Cerebellar cortex (tissue), 1 donor: ENCODE measurements around the gene FES.
A peak's percentile ranks its signal among the peaks of the same experiment; 100 is the strongest.

Experiments
- DNase-seq: peaks from one replicate; pipeline ENCODE4 v3.0.0-alpha.2; 2015; ENCODE audit warnings: low spot score

The FES gene

GRCh38 chr15:90931575-90931827, 47.2 kb downstream of the FES start:
- DNase-seq: no peak

GRCh38 chr15:90931828-90932659, 47.7 kb downstream of the FES start, which contains the start of gene HDDC3:
HDDC3 (minus strand) TSS chr15:90932549; CDS start chr15:90932540, 9 bp downstream.
- DNase-seq: peak; percentile 90

GRCh38 chr15:90932660-90932991, 48.3 kb downstream of the FES start:
- DNase-seq: no peak

DNA sequence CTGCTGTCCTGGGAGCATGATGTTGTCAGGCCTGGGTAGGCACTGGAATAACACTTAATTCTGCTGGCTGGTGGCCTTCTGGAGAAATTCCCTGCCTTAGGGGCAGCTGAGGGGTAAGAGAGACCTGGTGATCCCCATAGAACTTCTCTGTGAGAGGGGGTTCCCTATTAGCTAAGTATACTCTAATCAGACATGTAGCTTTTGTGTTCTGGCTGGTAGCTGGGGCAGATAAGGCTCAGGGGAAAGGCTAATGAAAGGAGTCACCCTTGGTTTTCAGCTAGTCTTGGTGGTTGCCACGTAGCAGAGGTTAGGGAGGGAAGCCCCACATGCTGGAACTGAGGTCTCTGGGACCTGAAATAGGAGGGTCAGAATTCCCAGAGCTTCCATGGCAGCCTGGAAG, 49.0 kb downstream of the FES start:
- DNase-seq: no peak

DNA sequence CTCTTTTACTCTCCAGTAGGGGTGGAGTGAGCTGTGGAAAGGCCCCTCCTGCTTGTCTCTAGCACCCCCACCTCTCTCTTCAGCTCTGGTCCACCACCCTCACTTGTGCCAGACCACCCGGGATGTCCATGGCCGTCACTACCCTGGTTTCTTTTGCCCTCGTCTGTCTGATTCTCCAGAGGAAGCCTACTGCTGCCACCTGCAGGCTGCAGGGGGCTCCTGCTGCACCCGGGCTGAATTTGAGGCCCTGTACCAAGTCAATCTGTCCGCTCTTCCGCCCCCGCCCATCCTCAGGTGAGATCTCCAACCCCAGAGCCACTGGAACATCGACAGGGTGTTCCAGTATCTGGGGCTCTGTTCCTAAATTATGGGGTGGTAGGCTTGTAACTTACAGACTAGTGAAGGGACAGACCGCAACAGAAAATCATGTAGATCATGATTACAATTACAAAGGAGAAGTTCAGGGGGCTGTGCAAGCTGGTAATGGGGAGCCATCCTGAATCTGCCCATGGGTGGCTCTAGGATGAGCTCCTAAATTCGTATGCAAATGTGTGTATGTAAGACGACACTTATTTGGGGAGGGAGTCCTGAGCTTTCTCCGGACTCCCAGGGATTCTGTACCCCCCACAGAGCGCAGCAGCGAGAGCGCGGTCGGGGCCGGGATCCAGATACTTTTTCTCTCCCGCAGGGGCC, 50.1 kb downstream of the FES start:
- peak; percentile 93 for DNase-seq

- DNase-seq: peak; percentile 95
Measured at GRCh38 chr15:90934949-90935751, 50.8 kb downstream of the FES start, which contains the start of gene UNC45A. UNC45A (plus strand) TSS chr15:90935285; CDS start chr15:90935325, 40 bp downstream.

DNA sequence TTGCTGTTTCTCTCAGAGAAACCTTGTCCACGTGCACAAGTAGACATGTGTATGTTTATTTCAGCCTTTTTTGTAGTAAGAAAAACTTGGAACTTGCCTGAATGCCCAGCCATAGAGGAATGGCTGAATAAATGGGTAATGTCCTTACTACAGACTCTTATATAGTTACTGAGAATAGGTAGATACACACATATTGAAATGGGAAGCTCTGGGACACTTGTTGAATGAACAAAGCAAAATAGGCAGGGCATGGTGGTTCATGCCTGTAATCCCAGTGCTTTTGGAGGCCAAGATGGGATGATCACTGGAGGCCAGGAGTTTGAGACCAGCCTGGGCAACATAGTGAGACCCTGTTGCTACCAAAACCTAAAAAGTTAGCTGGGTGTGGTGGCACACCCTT, 52.5 kb downstream of the FES start:
- DNase-seq: no peak

DNA sequence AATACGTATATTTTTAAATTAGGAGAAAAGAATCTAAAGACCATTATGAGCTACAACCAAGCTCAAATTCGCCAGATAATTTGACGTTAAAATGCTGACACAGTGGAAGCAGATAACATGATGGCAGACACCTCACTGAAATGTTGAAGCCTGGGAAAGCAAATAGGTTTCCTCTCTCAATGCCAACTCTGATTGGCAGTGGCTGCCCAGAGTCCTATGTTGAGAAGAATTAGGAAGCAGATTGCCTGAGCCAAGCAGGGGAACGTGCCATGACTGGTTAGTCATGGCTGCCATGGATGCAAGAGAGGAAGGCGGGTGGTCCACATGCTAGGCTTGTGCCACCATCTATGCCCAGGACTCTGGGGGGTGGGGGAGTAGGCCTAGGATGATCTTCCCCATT, 54.0 kb downstream of the FES start:
- DNase-seq: no peak

DNA sequence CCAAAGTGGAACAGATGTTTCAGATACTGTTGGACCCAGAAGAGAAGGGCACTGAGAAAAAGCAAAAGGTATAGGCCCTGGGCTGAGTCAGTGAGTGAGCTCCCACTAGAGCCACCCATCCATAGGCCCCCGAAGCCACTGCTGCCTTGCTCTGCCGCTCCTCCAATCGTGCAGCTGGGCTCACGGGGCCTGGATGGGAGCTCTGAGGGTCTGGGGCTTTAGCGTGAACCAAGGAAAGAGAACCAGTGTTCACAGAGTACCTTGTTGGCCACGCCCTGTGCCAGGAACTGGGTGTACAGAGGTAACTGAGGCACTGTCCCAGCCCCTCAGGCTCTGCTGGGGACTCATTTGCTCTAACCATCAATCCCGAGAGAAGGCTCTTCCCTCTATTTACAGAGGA, 55.5 kb downstream of the FES start:
- DNase-seq: no peak

GRCh38 chr15:90941038-90941437, 56.7 kb downstream of the FES start:
- no peak for DNase-seq

DNA sequence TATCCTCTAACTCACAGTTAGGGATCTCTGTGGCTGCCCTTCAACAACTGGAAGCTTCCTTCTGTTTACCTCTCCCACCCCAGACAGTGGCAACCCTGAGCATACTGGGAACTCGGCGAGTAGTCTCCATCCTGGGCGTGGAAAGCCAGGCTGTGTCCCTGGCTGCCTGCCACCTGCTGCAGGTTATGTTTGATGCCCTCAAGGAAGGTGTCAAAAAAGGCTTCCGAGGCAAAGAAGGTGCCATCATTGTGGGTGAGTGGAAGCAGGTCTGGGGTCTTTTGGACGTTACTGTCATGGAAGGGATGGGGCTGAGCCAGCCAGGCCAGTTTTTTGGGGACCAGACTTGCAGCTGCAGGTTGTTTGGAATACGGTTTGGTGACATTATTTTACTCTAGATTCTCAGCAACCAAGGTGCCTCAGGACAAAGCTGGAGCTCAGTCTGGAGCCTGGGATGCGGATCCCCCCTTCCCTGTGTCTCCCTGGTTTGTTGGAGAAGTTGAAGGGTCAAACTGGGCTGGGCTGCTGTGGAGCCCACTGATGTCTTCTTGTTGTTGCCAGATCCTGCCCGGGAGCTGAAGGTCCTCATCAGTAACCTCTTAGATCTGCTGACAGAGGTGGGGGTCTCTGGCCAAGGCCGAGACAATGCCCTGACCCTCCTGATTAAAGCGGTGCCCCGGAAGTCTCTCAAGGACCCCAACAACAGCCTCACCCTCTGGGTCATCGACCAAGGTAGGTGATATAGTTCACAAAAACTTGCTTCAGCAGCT, 58.2 kb downstream of the FES start:
- no peak for DNase-seq

DNA sequence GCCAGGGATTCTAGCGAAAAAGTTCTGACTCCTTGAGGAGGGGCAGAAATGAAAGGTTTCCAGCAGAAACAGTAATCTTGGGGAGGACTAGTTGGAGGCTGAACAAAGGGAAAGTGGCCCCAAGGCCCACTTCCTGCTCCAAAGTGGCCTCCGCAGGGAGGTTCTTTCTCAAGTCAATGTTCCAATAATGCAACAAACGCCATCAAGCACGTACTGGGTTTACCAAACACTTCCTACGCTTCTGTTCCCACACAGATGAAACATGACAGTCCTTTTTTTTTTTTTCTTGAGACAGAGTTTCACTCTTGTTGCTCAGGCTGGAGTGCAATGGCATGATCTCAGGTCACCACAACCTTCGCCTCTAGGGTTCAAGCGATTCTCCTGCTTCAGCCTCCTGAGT, 60.8 kb downstream of the FES start:
- DNase-seq: no peak
